Measurements from ENCODE around the gene CCDC182.

Gene CCDC182

DNA sequence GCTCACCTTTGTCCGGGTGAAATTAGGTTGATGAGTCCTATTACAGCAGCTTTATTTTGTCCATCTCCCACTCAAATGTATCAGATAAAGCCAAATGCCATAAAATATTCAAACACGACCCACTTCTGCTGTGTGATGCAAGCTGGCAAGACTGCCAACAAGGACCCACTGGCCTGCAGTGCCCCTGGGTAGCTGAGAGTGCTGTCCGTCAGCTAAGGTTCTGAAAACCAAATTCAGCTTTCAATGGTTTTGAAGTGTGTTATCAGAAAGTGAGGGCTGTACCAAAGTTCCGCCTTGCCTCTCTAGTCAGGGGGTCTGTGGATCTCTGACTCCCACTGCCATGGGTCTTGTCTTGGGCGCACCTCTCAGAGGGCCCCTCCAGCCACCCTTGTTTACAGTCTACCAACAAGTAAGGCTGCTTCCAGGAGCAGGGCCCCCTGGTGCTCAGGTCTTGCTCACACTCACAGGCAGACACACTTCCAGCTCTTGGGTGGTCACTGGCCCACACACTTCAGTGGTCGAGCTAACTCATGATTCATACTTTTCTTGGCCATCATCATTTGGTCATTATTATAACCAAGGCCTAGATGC is 10.5 kb upstream of the CCDC182 start:
- H3K27ac ChIP-seq (ENCODE audit: poor library complexity, severe bottlenecking): no peak overlapping the region
- no peaks in the 10 kb centered on the region for H3K36me3 ChIP-seq (ENCODE audit: low read depth)
- H3K4me3 ChIP-seq (ENCODE audit: severe bottlenecking): no peak overlapping the region
- no peak for TF ChIP-seq CTCF (IDR thresholded peaks at IDR 0.05; ENCODE audit: poor library complexity, severe bottlenecking)
- H3K27me3 ChIP-seq (ENCODE audit: insufficient read depth, poor library complexity, severe bottlenecking): no peaks in the 10 kb centered on the region
- ATAC-seq (ENCODE audit: low read depth) (no peak), DNase-seq (ENCODE audit: low spot score) (no peak)
- no peaks in the 10 kb centered on the region for H3K9me3 ChIP-seq (ENCODE audit: severe bottlenecking)
- H3K4me1 ChIP-seq (ENCODE audit: insufficient read depth, poor library complexity, severe bottlenecking): no peaks in the 10 kb centered on the region

DNA sequence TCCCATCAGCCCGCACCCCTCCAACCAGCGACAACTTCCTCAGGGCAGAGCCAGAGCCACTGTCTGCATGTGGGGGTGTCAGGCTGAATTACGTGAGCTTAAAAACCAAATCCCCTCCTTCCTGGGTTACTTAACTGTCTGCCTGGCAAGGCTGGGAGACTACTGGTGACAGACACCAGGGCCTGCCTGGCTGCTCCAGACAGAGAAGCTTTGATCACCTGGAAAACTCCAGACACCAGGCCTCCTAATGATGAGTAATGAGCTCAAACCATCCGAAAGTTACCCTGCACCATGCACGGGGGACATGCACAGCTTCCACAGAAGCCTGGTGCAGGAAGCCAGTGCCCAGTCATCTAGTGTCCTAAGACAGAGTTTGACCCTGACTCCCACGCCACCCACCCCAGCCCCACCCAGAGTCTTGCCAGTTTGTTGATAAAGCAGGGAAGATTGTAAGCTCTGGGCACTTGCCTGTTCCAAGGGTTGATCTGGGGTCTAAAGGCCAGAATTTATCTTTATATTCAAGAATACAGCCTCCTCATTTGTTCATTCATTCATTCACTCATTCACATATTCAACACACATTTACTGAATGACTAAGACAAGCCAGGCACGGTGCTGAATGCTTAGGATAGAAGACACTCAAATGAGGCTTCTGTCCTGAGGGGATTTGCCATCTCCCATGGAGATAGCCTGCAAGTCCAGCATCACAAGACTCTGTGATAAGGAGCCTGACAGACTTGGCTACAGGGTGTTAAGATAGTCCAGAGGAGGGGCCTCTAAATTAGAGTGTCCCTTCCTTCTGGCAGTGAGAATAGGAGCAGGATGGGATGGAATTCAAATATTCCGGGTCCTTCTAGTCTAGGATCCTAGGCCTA is 7.2 kb upstream of the CCDC182 start:
- no peak overlapping the region for H3K27ac ChIP-seq (ENCODE audit: poor library complexity, severe bottlenecking)
- H3K27me3 ChIP-seq (ENCODE audit: insufficient read depth, poor library complexity, severe bottlenecking): peaks cover 2% of the 10 kb centered on the region
- DNase-seq (ENCODE audit: low spot score) (no peak), ATAC-seq (ENCODE audit: low read depth) (no peak)
- no peak overlapping the region for H3K4me3 ChIP-seq (ENCODE audit: severe bottlenecking)
- no peaks in the 10 kb centered on the region for H3K9me3 ChIP-seq (ENCODE audit: severe bottlenecking)
- H3K4me1 ChIP-seq (ENCODE audit: insufficient read depth, poor library complexity, severe bottlenecking): no peaks in the 10 kb centered on the region
- TF ChIP-seq CTCF (IDR thresholded peaks at IDR 0.05; ENCODE audit: poor library complexity, severe bottlenecking): no peak
- no peaks in the 10 kb centered on the region for H3K36me3 ChIP-seq (ENCODE audit: low read depth)

- Histone ChIP-seq H3K9me3 (ENCODE audit: severe bottlenecking) (no peaks in the 10 kb centered on the region), H3K36me3 (ENCODE audit: low read depth) (no peaks in the 10 kb centered on the region), H3K4me3 (ENCODE audit: severe bottlenecking) (no peak overlapping the region), H3K27ac (ENCODE audit: poor library complexity, severe bottlenecking) (no peak overlapping the region), H3K4me1 (ENCODE audit: insufficient read depth, poor library complexity, severe bottlenecking) (no peaks in the 10 kb centered on the region), H3K27me3 (ENCODE audit: insufficient read depth, poor library complexity, severe bottlenecking) (peaks cover 9% of the 10 kb centered on the region)
- TF ChIP-seq CTCF (IDR thresholded peaks at IDR 0.05; ENCODE audit: poor library complexity, severe bottlenecking): no peak
- no peak for ATAC-seq (ENCODE audit: low read depth)
- DNase-seq (ENCODE audit: low spot score): no peak
Measured at GRCh38 chr17:57751348-57751971, 6.4 kb upstream of the CCDC182 start.

DNA sequence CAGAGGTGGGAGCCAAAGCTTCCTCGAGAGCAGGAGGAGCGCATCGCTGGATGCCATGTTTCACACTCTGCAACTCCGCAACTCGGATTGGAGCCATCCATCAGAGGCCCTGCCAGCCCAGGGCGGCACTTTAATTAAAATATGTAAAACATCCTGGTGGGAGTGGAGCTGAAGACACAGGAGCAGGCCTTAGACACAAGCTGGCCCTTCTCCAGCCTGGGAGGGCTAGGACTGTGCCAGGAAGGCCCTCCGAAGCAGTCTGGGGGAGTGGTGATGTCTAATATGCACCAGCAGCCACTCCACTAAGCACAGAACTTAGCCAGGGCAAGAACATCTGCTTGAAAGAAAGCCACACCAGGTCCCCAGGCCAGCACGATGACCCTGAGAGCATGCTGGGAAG is 5.8 kb upstream of the CCDC182 start:
- ATAC-seq (ENCODE audit: low read depth) (no peak), DNase-seq (ENCODE audit: low spot score) (no peak)
- H3K4me1 ChIP-seq (ENCODE audit: insufficient read depth, poor library complexity, severe bottlenecking): no peaks in the 10 kb centered on the region
- no peak for TF ChIP-seq CTCF (IDR thresholded peaks at IDR 0.05; ENCODE audit: poor library complexity, severe bottlenecking)
- no peak overlapping the region for H3K27ac ChIP-seq (ENCODE audit: poor library complexity, severe bottlenecking)
- H3K4me3 ChIP-seq (ENCODE audit: severe bottlenecking): no peak overlapping the region
- peaks cover 12% of the 10 kb centered on the region for H3K27me3 ChIP-seq (ENCODE audit: insufficient read depth, poor library complexity, severe bottlenecking)
- no peaks in the 10 kb centered on the region for H3K36me3 ChIP-seq (ENCODE audit: low read depth)
- H3K9me3 ChIP-seq (ENCODE audit: severe bottlenecking): no peaks in the 10 kb centered on the region

All from RWPE2 (cell line).